IPS DF 4.7 (cell line): ENCODE results near the gene RPGRIP1L.

ENCODE experiments used
- DNase-seq: peaks from one replicate; pipeline ENCODE4 v3.0.0-alpha.2; 2013; ENCODE audit warnings: low spot score; ENCODE audit errors: extremely low read depth

Gene RPGRIP1L

DNA sequence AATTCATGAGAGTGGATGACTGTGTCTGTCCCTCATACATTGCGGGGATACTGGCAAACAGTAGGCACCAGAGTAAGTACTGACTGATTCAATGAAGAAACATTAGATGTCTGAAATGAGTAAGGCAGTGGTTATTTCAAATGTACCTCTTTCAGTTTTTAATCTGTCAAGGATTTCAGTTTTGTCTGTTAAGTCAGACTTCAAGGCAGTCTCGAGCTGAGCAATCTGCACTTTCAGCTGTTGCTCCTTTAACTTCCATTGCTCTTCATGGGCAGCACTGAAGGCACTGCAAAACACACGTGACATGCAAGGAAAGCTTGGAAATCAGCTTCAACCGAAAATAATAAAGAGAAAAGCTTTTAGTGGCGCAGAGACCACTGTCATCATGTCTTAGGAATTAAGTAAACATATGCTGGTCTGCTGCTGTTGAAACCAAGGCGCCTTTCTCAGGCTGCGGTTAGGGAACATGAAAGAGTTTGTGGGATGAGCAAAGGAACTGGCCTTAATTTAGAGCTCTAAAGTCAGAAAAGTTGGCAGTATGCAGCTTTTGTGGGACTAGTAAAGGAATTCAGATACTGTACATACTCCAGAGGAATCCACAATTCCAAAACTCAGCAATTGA, 38.8 kb downstream of the RPGRIP1L start:
- DNase-seq = no peak

DNA sequence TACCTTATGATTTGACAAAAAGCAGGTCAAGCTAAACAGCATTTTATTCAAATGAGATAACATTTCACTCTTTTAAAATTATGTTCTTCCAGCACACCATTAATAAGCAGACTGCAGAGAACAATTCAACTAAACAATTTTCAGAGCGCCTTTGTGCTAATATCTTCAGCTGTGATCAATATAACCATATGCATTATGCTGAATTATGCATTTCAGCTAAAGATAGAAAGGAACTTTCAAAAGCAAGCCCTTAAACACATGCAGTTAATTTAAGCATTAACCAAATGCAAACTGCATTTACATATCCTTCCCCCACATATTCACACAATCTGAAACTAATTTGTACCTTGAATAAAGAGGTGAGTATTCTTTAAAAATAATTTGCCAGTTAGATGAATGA, 41.6 kb downstream of the RPGRIP1L start:
- no peak for DNase-seq

DNA sequence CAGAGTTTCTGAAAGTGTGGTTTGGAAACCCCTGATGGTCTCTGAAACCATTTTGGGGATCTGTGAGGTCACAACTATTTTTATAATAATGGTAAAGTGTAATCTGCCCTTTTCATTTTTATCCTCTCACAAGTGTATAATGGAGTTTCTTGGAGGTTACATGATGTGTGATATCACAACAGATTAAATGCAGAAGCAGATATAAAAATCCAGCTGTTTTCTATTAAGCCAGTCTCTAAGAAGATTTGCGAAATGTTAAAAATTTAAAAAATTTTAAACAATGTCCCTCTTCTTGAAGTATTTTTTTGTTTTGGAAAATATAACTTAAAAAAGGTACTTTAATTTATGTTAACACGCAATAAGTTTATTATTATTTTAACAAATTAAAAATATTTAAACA, 48.7 kb downstream of the RPGRIP1L start:
- DNase-seq = no peak

DNA sequence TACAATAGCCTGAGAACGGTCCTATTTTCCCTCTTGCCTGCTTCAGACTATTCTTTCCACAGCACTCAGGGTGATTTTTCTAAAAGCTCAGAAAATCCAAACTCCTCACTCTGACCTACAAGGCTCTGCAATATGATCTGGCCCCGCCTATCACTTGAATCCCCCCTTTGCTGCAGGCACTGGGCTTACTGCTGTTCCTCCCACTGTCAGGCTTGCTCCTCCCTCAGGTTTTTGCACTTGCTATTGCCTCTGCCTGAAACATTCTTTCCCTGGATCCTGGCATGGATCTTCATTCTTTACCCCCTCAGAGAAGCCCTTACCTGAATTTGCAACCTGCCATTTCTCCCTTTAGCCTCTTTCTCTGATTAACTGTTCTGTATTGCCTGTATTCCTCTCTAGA, 52.3 kb downstream of the RPGRIP1L start:
- peak; percentile 30 for DNase-seq

DNA sequence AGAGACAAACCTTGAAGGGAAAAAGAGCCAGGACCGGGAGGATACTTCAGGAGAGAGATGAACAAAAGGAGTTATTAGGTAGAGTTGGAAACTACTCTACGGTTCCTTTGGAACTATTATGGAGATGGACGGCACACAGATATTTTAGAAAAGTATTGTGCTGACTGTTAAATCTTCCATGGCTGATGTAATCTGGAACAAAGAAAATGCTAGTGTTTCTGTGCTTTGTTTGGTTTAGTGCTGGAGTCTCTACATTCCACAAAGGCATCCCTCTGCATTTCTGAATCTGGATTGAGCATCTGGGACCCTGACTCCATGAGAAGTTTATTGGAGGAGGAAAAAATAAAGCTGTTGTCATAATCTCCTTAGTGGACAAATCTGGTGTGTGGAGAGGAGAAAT, 57.2 kb downstream of the RPGRIP1L start:
- no peak for DNase-seq

DNA sequence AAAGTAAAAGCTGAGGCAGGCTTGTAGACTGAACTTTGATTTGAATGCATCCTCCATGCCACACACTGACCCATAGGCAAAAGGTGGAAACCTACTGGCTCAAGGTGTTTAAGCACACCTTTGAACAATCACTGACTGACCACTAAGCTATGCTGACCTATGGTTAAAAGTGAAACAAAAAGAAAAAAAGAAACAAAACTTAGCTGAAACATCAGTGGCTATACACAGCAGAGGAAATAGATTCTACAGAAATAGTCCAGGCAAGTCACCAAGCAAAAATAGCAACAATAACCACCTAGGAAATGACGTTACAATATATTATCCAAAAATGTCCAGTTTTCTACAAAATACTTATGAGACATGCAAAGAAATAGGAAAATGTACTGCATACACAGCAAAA, 60.2 kb downstream of the RPGRIP1L start:
- DNase-seq = no peak

DNA sequence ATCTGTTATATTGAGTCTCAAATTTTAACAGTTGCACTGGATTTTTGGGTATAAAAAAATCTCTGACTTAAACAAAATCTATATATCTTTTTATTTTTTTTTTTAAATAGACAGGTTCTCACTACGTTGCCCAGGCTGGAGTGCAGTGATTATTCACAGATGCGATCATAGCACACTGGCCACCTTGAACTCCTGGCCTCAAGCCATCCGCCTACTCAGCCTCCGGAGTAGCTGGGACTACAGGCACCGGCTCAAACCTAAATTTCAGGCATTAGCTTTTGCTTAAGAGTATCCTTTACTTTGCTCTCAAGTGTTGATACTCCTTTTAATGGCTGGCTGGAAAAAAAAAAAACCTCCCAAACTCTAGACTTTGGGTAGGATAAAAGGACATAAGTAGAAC, 61.6 kb downstream of the RPGRIP1L start:
- no peak for DNase-seq

DNA sequence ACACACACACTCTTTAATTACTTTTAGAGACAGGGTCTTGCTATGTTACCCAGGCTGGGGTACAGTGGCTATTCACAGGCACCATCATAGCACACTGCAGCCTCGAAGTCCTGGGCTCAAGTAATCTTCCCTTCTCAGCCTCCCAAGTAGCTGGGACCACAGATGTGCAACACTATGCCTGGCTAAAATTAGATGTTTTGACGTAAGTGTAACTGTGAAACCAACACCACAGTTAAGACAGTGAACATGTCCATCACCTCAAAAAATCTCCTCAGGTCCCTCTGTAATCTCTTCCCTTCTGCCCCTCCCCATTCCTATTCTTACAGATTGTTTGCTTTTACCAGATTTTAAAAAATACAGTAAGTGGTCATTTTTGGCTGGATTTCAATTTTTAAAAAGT, 66.7 kb downstream of the RPGRIP1L start:
- no peak for DNase-seq

DNA sequence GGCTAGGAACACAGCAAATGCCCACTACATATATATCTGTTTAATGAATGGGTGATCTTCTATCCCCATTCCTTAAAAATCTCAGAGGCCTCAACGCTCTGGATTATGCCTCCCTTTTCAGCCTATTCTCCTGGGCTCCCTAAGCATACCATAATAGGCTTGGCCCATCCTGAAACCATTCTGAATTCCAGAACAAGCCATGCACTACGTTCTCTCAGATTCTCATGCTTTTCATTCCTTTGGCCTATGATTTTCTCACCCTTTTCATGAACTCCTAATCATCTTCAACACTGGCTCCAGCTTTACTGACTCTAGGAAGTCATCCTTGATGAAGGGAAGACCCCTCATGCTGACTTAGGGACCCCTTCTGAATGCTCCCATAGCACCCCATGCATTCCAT, 71.1 kb downstream of the RPGRIP1L start:
- no peak for DNase-seq

DNA sequence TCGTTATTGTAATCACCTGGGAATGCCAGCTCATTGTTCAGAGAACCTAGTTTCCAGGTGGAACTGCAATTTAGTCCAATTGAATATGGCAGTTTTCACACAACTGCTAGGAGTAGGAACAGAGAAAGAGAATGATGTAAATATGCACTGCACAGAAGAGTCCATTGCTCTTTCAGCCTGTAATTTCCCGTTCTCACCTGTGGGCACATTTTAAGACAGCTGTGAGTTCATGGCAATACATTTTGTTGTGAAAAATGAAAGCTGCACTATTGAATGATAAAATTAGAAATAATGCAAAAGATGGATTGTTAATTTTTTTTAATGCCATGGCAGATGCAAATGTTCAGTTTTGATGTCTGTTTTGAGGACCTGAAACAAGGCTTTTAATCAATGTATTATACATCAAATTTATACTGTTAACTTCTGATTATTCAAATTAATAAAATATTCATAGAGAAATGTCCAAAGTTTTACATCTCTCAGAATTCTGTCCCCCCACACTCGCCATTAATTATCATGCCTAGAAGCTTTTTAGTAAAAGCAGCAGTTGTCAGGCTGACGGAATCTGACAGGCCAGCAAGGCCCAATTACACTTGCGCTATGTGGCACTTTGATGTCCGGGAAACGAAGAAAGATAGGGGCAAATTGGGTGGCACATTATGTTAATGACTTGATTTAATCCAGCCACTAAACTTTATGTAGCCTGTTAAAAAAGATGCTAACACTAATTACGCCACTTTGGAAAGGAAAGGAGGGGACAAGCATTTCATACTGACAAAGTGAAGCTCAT, 72.2 kb downstream of the RPGRIP1L start:
- no peak for DNase-seq

DNA sequence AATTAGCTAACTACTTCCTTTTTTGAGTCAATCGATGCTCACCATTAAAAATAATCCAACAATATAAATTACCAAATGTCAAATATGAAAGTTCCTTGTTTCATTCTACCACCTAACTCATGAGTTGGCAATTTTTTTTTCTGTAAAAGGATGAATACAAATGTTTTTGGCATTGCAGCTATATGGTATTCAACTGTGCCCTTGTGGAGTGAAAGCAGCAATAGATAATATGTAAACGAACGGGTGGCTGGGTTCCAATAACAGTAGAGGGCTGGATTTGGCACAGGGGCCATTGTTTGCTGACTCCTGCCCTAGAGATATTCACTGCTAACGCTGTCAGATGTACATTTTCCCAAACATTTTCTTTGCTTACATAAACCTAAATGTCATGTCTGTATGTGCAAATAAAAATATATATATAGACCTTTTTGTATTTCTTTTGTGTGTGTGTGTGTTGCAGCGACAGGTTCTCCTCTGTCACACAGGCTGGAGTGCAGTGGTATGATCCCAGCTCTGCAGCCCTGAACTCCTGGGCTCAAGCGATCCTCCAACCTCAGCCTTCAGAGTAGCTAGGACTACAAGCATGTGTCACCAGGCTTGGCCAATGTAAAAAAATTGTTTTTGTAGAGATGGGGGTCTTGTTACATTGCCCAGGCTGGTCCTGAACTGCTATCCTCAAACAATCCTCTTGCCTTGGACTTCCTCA, 73.9 kb downstream of the RPGRIP1L start:
- no peak for DNase-seq

DNA sequence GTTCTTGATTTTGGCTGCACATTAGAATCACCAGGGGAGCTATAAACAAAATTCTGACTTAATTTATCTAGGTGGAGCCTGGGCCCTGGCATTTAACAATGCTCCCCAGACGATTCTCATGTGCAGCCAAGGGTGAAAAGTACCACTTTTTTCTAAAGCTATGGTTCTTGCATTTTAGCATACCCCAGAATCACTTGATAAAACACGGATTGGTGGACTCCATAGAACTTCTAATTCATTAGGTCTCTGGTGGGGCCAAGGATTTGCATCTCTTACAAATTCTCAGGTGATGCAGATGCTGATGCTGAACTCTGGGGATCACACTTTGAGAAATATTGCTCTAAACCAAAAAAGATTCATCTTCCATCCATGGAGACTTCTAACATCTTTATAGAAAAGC, 74.5 kb downstream of the RPGRIP1L start:
- DNase-seq = no peak

DNA sequence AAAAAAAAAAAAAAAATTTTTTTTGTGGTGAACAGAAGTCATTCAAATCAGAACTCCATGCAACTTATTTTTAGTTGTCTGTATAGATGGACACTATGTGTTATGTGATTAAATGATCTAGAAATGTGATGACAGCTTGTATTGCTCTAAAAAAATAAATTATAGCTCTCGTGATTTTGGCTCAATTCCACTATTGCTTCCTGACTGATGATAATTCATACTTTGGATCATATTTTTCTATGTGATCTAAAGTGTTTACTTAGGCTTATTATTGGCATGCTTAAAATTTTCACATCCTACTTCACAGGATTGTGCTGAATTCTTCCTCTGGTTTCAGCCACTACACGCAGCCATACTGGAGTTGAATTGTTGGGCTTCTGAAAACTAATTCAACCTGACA, 76.8 kb downstream of the RPGRIP1L start:
- DNase-seq = no peak

DNA sequence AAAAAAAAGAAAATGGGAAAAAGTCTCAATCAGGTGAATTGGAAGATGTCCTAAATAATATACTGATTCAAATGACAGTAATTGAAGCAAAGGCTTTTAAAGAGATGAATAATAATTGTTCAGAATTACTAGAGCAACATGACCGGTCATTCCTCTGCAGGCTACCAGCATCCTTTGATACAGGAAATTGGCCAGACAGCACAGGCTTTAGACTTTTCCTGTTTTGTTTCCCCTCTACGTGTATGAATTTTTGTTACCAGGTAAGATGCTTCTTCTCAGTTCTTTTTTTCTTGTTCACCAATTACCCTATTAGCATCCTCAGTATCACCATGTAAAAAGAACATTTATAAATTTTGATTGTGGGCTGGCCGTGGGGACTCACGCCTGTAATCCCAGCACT, 77.5 kb downstream of the RPGRIP1L start:
- no peak for DNase-seq

DNA sequence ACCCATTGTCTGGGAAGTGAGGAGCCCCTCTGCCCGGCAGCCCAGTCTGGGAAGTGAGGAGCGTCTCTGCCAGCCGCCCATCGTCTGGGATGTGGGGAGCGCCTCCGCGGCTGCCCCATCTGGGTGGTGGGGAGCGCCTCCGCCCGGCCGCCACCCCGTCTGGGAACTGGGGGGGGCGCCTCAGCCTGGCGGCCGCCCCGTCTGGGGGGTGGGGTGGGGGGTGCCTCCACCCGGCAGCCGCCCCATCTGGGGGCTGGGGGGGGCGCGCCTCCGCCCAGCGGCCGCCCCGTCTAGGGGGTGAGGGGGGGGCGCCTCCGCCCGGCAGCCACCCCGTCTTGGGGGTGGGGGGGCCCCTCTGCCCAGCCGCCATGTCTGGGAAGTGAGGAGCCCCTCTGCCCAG, 78.4 kb downstream of the RPGRIP1L start:
- no peak for DNase-seq

DNA sequence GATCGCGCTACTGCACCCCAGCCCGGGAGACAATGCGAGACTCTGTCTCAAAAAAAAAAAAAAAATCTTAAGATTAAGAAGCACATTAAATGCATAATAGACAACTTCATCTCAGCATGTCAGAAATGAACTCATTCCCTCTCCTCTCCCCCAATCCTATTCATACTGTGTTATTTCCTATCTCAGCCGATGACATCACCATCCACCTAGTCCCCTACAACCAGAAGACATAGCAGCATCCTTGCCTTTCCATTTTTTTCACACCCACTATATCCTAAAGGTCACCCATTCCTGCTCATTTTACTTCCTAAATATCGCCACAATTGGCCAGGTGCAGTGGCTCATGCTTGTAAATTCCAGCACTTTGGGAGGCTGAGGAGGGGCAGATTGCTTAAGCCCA, 81.3 kb downstream of the RPGRIP1L start:
- no peak for DNase-seq

DNA sequence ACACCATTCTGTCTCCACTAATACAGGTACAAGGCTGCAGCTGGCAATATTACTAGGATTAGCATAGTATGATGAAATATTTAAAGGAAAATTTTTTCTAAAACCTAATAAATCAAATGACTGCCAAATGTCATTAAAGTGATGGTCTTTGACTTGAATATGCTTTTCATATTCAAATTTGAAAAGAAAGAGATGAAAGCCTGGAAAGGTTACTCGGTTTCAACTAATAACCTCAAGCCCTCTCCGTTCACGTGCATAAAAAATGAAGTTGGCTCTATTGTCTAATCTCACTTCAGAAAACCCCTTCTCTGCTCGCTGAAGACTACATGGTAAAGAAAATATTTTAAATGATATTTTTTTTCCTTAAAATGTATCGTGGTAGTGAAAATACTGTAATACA, 83.2 kb downstream of the RPGRIP1L start:
- no peak for DNase-seq

DNA sequence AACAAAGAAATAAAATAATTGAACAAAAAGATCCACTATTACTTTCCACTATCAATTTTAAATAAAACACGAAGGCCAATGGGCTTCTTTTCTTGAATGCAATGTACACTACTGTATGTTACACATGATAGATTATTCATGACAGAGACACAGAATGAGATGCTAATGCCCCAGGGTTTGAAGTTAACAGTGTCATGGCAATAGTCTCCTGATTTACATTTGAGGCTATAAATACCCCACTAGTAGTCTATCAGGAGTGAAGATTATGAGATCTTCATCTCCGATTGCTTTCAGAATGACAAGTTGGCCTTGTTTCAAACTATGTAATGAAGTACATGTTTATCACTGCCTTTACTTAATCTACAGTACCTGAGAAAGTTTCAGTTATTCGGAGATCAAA, 84.4 kb downstream of the RPGRIP1L start:
- no peak for DNase-seq

DNA sequence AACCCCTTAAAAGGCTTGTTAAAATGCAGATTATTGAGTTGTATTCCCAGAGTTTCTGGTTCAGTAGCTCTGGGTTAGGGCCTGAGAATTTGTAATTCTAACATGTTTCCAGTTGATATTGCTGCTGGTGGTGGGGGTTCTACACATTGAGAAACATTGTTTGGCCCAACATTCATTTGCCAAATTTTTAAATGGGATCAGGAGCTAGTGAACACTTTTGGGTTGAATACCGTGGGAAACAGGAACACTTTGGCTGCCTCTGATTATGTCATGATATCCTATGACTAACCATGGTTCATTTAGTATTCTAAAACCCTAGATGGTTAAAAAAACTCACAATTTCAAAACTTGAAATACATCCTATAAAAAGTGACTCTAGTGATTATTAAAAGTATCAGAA, 89.3 kb downstream of the RPGRIP1L start:
- no peak for DNase-seq

DNA sequence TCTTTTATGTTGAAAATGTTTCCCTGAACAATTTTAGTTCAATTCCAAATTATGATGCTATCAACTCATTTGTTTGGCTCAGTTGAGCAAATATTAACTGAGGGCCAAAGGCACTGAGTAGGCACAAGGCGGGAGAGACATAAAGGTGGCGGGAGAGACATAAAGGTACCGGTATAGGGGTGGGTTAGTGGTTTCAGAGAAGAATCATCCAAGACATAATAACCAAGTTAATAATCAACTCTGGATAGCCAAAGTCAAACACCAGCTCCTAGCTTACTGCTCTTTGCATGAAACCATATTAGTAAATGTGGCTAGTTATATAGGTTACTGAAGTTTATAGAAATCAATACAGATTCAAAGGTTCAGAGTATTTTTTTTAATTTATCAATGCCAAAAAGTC, 91.7 kb downstream of the RPGRIP1L start:
- no peak for DNase-seq

DNA sequence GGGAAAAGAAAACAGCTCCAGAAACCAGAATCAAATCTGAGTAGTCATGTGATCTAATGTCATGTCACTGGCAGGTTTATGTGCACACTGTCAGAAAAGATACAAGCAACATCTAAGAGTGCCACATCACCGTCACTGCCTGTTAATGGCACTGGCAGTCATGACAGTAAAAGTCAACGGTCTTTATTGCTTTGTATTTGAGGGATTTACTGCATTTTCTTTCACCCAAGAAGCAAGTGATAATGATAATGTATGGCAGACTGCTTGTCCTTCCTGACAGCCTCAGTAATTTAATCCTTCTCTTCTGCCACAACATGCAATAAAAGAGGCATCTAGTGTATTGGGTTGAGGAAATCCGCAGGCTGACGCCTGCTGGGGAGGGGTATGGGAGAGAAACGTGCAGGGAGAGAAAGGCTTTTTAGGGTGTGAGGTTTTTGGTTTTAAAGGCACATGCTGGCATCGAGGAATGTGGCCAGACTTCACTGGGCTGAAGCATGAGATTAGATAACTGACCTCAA, 92.4 kb downstream of the RPGRIP1L start:
- no peak for DNase-seq

DNA sequence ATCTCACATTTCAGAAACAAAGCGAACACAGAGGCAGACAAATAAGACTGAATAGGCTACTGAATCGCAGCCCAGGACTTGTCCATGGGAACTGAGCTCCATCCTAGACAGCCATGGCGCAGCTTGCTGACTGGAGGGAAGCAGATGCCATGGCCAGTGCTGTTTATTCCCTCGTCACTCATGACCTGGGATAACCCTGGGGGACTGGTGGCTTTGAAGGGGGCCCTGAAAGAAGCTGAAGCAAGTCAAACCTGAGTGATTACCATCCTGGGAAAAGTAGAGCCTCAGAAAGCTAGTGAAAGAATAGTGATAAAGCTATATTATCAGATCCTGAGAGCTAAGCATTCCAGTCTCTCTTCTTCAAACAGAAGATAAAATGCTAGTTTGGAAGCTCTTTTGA, 94.1 kb downstream of the RPGRIP1L start:
- DNase-seq = no peak

DNA sequence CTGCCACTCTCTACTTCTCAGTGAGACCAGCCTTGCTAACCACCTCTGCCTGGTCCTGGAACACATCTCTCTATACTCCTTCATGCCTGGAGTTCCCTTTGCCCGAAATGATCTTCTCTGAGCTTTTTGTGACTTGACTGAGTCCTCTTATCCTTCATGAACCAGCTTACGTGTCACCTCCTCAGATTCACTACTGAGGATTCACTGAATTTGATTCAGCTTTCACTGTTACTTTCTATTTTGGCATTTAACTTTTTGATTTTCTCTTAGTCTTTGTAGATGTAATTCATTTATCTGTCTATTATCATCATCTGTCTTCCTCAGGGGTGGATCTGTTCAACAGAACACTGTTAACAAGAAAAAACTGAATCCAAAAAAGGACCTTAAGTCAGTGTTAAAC, 95.6 kb downstream of the RPGRIP1L start:
- DNase-seq = no peak
